Activated T-cell treated with anti-CD3 and anti-CD28 coated beads for 48 hours (primary cell): ENCODE measurements around the gene FN1.
A peak's percentile ranks its signal among the peaks of the same experiment; 100 is the strongest.

Experiments
- DNase-seq: peaks from one replicate; pipeline ENCODE4 v3.0.0-alpha.2; 2020; ENCODE audit warnings: low read depth

Gene FN1

GRCh38 chr2:215435870-215436704 lies at the start of gene FN1:
Gene FN1 (minus strand): TSS chr2:215436068. CDS start chr2:215435802, 266 bp downstream.
- peak; percentile 52 for DNase-seq

GRCh38 chr2:215485032-215485431 lies 49.2 kb upstream of the FN1 start:
- DNase-seq = no peak

- no peak for DNase-seq
Measured at GRCh38 chr2:215484570-215484969, 48.7 kb upstream of the FN1 start.

GRCh38 chr2:215483431-215483830 lies 47.6 kb upstream of the FN1 start:
- no peak for DNase-seq

- no peak for DNase-seq
Measured at GRCh38 chr2:215479536-215480240, 43.8 kb upstream of the FN1 start.

GRCh38 chr2:215479121-215479520 lies 43.3 kb upstream of the FN1 start:
- DNase-seq = no peak

- no peak for DNase-seq
Measured at GRCh38 chr2:215476424-215476823, 40.6 kb upstream of the FN1 start.

- no peak for DNase-seq
Measured at GRCh38 chr2:215466097-215466909, 30.4 kb upstream of the FN1 start.

GRCh38 chr2:215465256-215465655 lies 29.4 kb upstream of the FN1 start:
- DNase-seq = no peak

- DNase-seq = no peak
Measured at GRCh38 chr2:215461836-215462532, 26.1 kb upstream of the FN1 start.

GRCh38 chr2:215460682-215461382 lies 25.0 kb upstream of the FN1 start:
- no peak for DNase-seq

GRCh38 chr2:215455958-215456357 lies 20.1 kb upstream of the FN1 start:
- DNase-seq = no peak

- no peak for DNase-seq
Measured at GRCh38 chr2:215454519-215455246, 18.8 kb upstream of the FN1 start.

GRCh38 chr2:215452725-215453124 lies 16.9 kb upstream of the FN1 start:
- no peak for DNase-seq

GRCh38 chr2:215451012-215451756 lies 15.3 kb upstream of the FN1 start:
- no peak for DNase-seq

GRCh38 chr2:215450188-215451011 lies 14.5 kb upstream of the FN1 start:
- no peak for DNase-seq

- no peak for DNase-seq
Measured at GRCh38 chr2:215447673-215448081, 11.8 kb upstream of the FN1 start.

- DNase-seq = no peak
Measured at GRCh38 chr2:215447056-215447455, 11.2 kb upstream of the FN1 start.

GRCh38 chr2:215442401-215442787 lies 6.5 kb upstream of the FN1 start:
- DNase-seq = no peak
